HG03103 (cell line): ENCODE data around the gene C10orf105.

Experiments
- ATAC-seq: cut with Tn5 transposase; IDR thresholded peaks from one replicate; pipeline ENCODE4 v1.9.1; 2021; ENCODE audit warnings: low read depth; ENCODE audit not compliant: unreplicated experiment

C10orf105 gene

DNA sequence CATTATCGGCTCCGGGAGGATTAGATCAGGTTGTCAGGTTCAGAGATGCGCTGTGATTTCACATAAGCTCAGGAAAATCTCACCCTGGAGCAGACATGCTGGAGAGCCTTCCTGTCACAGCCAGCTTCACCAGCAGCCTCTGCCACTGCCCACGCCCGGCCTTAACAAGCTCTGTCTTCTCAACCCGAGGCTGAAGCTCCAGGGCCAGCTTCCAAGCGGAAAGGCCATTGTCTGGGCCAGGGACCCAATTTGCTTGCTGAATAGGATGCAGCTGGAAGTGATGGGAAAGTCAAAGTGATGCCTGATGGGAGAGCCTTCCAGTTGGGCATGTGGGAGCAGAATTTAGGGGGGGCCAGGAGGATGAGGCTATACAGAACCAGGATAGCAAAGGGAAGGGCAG, 36.3 kb downstream of the C10orf105 start:
- ATAC-seq = no peak

DNA sequence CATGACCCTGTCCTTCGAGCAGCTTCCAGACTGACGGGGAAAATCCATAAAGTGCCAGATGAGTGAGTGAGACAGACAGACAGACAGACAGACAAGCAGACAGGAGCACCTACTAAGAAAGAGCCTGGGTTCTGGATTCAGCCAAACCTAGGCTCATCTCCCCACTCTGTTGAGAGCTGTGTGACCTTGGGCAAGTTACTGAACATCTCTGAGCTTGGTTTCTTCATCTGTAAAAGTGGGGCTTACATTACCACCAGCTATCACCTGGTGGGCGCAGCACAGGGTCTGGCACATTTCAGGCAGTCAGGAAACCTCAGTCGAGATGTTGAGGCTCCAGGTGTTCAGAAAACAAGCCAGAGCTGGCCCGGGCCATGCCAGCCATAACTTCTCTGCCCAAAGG, 37.6 kb downstream of the C10orf105 start:
- no peak for ATAC-seq

DNA sequence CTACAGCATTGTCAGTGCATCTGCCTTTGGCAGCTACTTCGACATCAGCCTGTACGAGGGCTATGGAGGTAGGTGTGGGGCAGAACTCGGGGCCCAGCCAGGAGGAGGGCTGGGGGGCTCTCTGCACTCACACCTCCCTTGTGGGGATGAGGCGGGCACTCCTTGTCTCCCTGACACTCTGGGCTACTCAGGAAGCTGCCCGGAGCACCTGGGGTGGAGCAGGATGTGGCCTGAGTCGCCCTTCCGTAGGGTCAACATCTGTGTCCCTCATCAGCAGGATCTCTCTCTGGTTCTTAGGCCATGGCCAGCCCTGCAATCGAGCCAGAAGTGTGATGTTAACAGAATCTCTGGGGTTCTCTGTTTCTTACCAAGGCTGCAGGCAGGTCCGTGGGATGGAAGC, 40.2 kb downstream of the C10orf105 start:
- ATAC-seq = no peak

DNA sequence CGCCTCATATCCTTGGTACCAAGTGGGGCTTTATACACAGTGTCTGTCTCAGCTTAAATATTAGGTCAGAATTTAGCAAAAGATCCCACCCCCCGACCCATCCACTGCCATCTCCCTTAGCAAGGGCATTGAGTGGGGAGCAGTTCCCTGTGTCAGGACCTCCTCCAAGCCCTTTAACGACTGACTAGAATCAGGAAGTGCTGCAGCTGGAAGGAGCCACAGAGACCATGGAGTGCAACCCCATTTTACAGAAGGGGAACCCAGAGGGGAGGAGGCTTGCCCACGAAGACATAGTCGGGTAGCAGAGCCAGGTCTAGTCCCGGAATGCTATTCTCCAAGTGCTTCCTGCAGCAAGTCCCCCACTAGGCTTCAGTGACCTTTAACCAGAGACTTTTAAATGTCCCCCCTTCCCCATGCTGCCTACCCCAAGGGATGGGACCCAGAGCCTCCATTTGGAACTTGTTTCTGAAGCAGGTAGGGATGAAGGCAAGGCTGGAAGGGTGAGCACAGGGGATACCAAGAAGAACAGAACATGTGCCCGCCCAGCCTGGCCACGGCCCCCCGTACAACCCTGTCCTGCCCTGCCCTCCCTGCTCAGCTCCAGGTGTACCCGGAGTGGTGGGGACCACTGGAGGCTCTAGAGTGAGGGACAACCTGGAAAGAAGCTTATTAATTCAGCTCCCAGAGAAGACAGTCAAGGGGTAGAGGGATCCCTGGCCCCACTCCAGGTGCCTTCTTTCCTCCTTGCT, 41.3 kb downstream of the C10orf105 start:
- ATAC-seq = no peak

DNA sequence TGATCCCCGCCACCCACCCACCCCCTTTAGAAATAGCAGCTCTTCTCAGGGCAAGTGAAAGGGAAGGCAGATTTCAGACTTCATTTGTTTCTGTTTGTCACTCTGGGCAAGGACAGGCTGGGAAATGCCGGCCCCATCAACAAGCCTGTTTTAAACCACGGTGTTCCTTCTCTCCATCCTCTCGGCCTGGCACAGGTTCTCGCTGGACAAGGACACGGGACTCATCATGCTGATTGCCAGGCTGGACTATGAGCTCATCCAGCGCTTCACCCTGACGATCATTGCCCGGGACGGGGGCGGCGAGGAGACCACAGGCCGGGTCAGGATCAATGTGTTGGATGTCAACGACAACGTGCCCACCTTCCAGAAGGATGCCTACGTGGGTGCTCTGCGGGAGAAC, 42.3 kb downstream of the C10orf105 start:
- ATAC-seq = no peak

DNA sequence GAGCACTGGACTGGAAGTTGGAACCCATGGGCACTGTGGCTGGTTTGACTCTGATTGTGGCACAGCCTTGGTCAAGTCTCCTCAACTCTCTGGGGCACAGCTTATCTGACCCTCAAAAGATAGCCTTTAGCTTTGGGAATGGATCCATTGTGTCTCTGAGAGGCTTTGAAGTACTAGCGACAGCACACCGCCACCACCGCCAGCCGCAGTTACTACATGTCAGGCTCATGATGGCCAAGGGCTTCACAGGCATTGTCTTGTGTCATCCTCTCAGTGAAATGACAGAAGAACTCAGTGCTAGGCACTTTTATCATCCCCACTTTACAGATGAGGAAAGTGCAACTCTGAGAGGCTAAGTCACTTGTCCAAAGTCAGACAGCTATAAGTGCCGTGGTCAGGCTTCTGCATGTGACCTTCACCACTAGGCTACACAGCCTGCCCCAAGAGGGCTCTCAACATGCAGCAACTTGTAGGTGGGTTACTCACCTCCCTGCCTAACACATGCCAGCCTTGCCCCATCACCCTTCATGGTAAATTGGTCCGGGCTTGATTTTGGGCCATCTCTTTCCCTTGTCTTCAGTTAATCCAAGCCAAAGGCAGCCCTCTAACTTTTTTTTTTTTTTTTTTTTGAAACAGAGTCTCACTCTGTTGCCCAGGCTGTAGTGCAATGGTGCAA, 44.1 kb downstream of the C10orf105 start:
- ATAC-seq = no peak

DNA sequence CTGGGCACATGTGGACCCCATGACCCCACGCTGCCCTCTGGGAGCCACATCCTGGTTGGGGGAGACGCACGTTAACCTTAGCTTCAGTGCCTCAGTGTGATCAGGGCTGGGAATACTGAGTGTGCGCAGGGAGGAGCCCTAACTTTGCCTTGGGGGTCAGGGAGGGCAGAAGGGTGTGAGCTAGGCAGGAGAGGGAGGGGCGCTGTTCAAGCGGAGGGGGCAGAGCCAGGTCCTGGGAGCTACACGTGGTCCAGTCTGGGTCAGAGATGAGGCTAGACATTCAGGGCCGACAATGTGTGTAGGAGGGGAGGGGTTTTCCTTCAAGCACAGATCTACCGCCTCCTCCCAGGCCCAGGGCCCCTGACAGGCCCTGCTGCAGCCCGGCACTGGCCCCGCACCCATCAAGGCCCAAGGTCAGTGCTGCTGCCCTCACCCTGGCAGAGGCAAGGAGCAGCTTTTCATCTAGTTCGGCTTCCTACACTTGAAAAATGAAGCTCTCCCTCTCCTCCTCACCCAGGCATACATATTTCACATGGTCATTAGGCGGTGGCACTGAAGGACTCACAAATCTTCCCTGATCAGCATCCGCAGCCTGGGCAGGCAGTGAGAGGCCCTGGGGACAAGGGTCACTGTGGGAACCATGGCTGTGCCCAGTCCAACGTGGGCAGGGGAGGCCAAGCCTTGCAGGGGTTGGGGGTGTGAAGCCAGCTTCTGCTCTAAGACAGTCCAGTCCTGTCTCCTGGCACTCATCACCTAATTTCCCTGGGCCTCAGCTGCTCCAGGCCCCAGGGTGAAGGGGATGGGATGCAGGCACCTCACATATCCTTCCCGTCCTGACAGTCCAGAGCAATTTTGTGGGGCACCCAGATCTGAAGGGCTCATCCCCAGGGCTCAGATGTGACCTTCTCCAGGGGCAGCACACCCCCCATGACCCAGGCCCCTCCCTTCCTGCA, 47.3 kb downstream of the C10orf105 start:
- ATAC-seq = no peak

DNA sequence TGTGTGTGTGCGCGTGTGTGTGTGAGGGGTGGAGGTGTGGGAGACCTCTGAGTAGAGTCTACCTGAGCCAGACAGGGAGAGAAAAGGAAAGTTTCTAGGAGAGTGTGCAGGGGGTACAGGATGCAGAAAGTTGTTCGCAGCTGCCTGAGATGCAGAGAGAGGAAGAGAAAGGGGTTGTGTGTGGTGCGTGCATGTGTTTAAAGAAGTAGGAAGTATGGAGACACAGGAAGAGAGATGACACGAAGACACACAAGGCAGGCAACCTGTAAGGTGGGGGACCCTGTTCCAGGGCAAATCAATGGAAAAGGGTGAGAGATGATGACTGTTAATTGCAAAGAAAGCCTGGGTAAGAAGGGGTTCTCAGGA, 52.2 kb downstream of the C10orf105 start:
- ATAC-seq = no peak

DNA sequence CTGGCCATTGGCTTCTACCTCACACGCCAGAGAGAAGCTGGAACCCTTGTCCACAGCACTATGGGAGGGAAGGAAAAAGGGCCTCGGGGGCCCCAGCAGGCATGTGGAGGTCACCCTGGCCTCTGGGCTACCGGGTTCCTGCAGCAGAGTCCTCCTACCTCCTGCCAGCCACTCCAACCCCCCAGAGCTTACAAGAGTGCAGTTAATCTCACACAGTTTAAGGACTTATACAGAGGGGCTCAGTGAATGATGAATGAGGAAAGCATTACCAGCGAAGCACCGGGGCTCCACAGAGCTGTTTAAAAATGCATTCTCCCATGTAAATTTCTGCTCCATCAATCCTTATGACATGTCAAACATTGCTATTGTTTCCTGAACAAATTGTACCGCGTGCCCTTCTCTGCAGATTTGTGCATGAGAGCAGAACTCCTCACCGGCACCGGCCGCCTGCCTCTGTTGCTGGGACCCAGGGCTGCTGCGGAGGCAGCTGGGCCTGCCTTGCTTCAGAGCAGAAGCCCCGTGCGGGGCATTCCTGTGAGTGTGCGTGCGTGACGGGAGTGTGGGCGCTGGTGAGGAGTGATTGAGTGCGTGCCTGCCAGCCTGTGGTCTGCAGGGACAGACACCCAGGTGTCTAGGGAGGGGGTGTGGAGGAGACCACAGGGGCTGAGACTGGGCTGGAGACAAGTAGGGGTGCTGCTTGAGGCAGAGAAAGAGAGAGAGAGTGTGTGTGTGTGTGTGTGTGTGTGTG, 52.8 kb downstream of the C10orf105 start:
- ATAC-seq = no peak

DNA sequence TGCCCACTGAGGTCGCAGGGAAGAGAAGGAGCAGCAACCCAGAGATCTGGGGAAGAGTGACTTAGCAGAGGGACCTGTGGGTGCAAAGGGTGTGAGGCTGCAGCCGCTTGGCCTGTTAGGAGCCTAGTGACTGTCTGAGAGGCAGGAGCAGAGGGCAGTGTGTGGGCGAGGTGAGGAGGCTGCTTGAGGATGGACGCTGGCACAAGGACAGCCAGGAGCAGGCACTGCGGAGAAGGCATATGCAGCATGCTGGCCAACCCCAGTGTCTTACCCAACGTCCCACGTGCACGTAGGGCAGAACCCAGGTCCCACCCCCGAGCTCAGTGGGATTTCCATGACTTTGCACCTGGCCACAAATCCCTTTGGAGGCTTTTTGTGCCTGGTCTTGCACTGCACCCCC, 54.1 kb downstream of the C10orf105 start:
- ATAC-seq = no peak

DNA sequence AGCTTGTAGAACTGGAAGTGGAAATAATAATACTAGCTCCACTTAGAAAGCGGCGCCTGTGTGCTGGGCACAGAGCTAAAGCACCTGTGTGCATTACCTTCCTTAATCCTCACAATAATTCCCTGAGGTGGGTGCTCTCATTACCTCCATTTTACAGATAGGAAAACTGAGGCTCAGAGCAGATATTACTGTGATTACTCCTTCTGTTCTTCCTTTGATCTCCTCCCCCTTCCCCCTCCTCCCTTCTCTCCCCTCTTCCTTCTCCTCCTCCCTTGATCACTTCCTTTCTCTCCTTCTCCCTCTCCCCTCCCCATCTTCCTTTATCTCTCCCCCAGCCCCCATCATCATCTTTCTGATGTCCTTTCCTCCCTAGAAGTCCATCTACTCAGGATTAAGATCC, 55.0 kb downstream of the C10orf105 start:
- ATAC-seq = no peak

DNA sequence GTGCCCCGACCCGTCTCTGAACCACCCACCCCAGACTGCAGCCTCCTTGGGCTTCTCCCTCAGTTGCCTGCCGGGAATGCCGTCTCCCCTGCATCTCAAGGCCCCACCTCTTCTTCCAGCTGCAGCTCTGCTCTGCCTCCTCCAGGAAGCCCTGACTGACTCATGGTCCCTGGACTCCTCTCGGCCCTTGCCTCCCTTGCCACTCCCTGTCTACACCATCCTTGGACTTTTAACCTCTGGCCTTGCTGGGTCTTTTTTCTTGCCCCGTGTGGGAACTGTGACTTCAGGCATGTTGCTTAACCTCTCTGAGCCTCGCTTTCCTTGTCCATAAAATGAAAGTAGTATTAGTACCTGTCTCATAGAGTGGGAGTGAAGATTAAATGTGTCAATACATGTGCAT, 56.3 kb downstream of the C10orf105 start:
- no peak for ATAC-seq

DNA sequence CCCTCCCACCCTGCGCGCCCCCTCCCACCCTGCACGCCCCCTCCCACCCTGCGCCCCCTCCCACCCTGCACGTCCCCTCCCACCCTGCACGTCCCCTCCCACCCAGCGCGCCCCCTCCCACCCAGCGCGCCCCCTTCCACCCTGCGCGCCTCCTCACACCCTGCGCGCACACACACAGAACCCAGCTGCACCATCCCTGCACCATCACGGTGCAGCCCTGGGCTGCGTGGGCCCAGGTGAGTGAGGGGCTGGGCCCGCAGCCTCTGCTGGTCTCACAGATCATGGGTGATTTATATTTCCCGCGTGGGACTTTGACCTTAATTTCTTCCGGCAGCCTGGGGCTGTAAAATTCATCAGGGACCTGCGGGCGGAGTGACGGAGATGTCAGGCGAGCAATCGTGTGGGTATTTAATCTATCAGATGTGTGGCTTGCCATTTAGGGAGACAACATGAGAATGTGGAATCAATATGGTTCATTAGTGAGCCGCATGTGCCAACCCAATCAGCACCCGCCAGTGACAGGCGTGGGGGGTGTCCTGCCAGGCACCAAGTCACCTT, 57.7 kb downstream of the C10orf105 start:
- ATAC-seq = no peak
